IPS-20b (cell line): ENCODE results near the gene SOX9.

Source experiments
- H3K27ac ChIP-seq: one replicate; pipeline ENCODE4 v1.5.1; 2013; ENCODE audit warnings: low read length
- H3K27me3 ChIP-seq: 2 replicates; pipeline ENCODE4 v1.6.1; 2013; ENCODE audit warnings: mild to moderate bottlenecking, low read length, inconsistent platforms; ENCODE audit not compliant: insufficient read depth
- H3K36me3 ChIP-seq: 2 replicates; pipeline ENCODE4 v1.6.1; 2013; ENCODE audit warnings: low read depth, mild to moderate bottlenecking, inconsistent platforms, low read length, moderate library complexity; ENCODE audit not compliant: insufficient read depth
- H3K4me1 ChIP-seq: 2 replicates; pipeline ENCODE4 v1.6.1; 2013; ENCODE audit warnings: mild to moderate bottlenecking, control low read depth, inconsistent platforms, low read length, moderate library complexity; ENCODE audit not compliant: insufficient read depth
- H3K4me3 ChIP-seq: 2 replicates; pipeline ENCODE4 v1.5.1; 2013; ENCODE audit warnings: mild to moderate bottlenecking, low read length, inconsistent platforms
- H3K9ac ChIP-seq: 2 replicates; pipeline ENCODE4 v1.6.1; 2013; ENCODE audit warnings: low read depth, mild to moderate bottlenecking, inconsistent platforms, low read length, moderate library complexity
- H3K9me3 ChIP-seq: 2 replicates; pipeline ENCODE4 v1.6.1; 2013; ENCODE audit warnings: mild to moderate bottlenecking, low read depth, low read length, inconsistent platforms; ENCODE audit not compliant: insufficient read depth

SOX9 gene

GRCh38 chr17:72120642-72121163 is at the start of gene SOX9:
SOX9 (plus strand) TSS chr17:72121020; CDS start chr17:72121392, 372 bp downstream.
- Histone ChIP-seq H3K4me1 (peaks cover 25% of the 10 kb centered on the region), H3K9ac (peak within 1 kb of the TSS; percentile 64; the same call in 1 of the 2 replicates), H3K9me3 (peaks cover 4% of the 10 kb centered on the region; the same call in 1 of the 2 replicates), H3K4me3 (peak within 1 kb of the TSS; percentile 90), H3K27me3 (peaks cover 80% of the 10 kb centered on the region), H3K27ac (no peak within 1 kb of the TSS), H3K36me3 (peaks cover 9% of the 10 kb centered on the region)

DNA sequence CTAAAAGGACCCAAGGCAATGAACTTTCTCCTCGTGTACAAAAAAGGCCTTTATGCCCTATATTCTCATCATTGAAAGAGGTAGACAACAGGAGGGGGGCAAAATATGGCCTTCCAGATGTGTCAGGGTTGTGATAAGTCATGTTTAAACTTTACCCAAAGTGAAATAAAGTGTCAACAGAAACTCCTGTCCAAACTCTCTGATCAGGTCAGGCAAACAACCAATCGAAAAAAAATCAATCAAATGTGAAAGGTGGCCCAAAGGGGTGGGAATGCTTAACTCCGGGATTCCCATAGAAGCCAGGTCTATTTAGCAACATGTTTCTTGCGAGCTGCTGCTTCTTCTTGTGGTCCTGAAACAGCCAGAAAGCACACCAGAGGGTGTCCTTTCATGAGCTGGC is 49.5 kb upstream of the SOX9 start:
- no peak overlapping the region for H3K27ac ChIP-seq
- no peak overlapping the region for H3K4me3 ChIP-seq
- no peaks in the 10 kb centered on the region for H3K36me3 ChIP-seq
- no peaks in the 10 kb centered on the region; the same call in 1 of the 2 replicates for H3K27me3 ChIP-seq
- no peaks in the 10 kb centered on the region for H3K4me1 ChIP-seq
- H3K9ac ChIP-seq, result no peak overlapping the region
- H3K9me3 ChIP-seq, result no peaks in the 10 kb centered on the region

DNA sequence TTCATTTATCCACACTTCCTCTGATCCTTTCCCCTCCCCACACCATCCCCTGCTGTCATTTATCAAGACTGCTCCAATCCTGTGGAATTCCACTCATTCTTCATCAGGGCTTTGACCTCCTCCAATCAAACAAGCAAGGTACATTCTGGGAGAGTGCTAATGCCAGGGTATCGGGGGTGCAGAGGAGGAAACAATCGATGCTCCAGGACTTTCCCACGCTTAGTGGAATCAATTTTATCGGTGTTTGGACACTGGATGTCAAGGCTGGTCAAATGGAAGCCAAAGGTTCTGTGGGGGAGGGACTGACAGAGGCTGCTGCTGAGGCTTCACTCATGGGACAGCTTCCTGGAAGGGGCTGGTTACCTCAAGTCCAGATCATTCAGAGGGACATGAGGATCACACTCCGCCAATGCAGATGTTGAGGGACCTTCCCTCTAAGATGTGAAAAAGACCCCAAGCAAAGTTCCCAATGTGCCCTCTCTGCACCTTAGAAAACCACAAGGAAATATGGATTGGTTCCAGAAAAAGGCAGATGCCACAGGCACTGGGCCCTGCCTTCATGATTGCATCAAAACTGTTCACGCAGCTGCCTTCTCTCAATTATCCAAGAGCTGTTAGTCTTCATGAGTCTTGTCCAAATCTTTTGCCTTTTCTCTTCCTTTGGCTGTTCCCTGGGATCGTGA is 44.7 kb upstream of the SOX9 start:
- H3K9ac ChIP-seq, result no peak overlapping the region
- H3K4me1 ChIP-seq, result no peaks in the 10 kb centered on the region
- no peaks in the 10 kb centered on the region; the same call in 1 of the 2 replicates for H3K27me3 ChIP-seq
- H3K9me3 ChIP-seq, result no peaks in the 10 kb centered on the region
- no peak overlapping the region for H3K27ac ChIP-seq
- H3K4me3 ChIP-seq, result no peak overlapping the region
- no peaks in the 10 kb centered on the region for H3K36me3 ChIP-seq

GRCh38 chr17:72076678-72077030 is 44.2 kb upstream of the SOX9 start:
- Histone ChIP-seq H3K4me3 (no peak overlapping the region), H3K27me3 (no peaks in the 10 kb centered on the region; the same call in 1 of the 2 replicates), H3K36me3 (no peaks in the 10 kb centered on the region), H3K9ac (no peak overlapping the region), H3K9me3 (no peaks in the 10 kb centered on the region), H3K27ac (no peak overlapping the region), H3K4me1 (no peaks in the 10 kb centered on the region)

- Histone ChIP-seq H3K27me3 (no peaks in the 10 kb centered on the region; the same call in 1 of the 2 replicates), H3K4me1 (no peaks in the 10 kb centered on the region), H3K4me3 (no peak overlapping the region), H3K9me3 (no peaks in the 10 kb centered on the region), H3K9ac (no peak overlapping the region), H3K36me3 (no peaks in the 10 kb centered on the region), H3K27ac (no peak overlapping the region)
Observed at GRCh38 chr17:72077326-72077960, 43.4 kb upstream of the SOX9 start.

DNA sequence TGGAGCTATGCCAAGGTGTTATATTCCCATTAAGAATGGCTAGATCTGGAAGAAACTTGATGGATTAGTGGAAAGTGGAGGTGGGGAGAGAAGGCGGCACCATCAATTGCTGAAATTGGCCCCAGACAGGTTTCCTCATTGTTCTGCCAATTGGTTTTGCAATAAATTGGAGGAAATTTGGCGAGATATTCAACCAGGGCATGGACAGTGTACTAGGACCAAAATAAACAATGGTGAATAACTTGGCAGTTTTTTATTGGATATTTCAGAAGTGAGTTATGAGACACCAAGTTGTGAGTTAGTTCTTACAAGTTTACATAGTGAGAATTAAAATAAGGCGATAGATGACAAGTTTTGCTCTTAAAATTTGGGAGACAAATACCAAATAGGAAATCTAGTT is 41.1 kb upstream of the SOX9 start:
- Histone ChIP-seq H3K9me3 (no peaks in the 10 kb centered on the region), H3K4me3 (no peak overlapping the region), H3K4me1 (no peaks in the 10 kb centered on the region), H3K36me3 (no peaks in the 10 kb centered on the region), H3K27me3 (no peaks in the 10 kb centered on the region), H3K9ac (no peak overlapping the region), H3K27ac (no peak overlapping the region)

GRCh38 chr17:72087876-72088275 is 32.9 kb upstream of the SOX9 start:
- Histone ChIP-seq H3K4me3 (no peak overlapping the region), H3K36me3 (no peaks in the 10 kb centered on the region), H3K27ac (no peak overlapping the region), H3K9me3 (no peaks in the 10 kb centered on the region), H3K27me3 (no peaks in the 10 kb centered on the region; the same call in 1 of the 2 replicates), H3K9ac (no peak overlapping the region), H3K4me1 (no peaks in the 10 kb centered on the region)

- Histone ChIP-seq H3K36me3 (no peaks in the 10 kb centered on the region), H3K27me3 (no peaks in the 10 kb centered on the region; the same call in 1 of the 2 replicates), H3K4me1 (no peaks in the 10 kb centered on the region; the same call in 1 of the 2 replicates), H3K9ac (no peak overlapping the region), H3K9me3 (no peaks in the 10 kb centered on the region), H3K4me3 (no peak overlapping the region), H3K27ac (no peak overlapping the region)
Observed at GRCh38 chr17:72089453-72089987, 31.3 kb upstream of the SOX9 start.

GRCh38 chr17:72090108-72090507 is 30.7 kb upstream of the SOX9 start:
- no peaks in the 10 kb centered on the region; the same call in 1 of the 2 replicates for H3K4me1 ChIP-seq
- H3K9me3 ChIP-seq, result no peaks in the 10 kb centered on the region
- no peak overlapping the region for H3K4me3 ChIP-seq
- H3K27me3 ChIP-seq, result no peaks in the 10 kb centered on the region; the same call in 1 of the 2 replicates
- no peak overlapping the region for H3K27ac ChIP-seq
- no peaks in the 10 kb centered on the region for H3K36me3 ChIP-seq
- no peak overlapping the region for H3K9ac ChIP-seq

DNA sequence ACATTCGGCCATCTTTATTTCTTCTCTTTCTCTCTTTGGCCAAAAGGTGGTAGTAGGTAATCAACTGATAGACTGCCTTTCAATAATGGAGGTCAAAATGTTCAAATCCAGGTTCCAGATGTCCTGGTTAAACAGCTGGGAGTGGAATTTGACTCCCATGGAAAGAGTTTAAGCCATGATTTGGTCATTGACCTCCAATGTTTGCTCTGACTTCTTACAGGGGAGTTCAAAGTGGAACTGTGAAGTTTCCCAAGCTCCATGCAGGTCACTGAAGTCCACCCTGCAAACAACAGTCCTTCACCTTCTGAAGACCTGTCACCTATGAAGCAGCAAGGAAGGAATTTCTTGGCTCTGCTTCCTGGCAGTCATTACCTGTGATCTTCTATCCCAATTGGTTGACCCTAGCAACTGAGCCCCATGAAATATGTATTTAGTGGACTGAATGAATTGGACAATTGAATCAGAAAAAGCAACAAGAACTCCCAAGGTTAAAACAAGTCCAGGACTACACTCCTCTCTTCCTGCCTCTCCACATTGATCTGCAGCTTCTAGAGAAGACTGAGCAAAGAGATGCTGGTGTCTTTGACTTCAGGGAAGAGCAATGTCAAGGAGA is 28.0 kb upstream of the SOX9 start:
- H3K36me3 ChIP-seq, result no peaks in the 10 kb centered on the region
- H3K4me3 ChIP-seq, result no peak overlapping the region
- no peaks in the 10 kb centered on the region for H3K9me3 ChIP-seq
- H3K9ac ChIP-seq, result no peak overlapping the region
- no peaks in the 10 kb centered on the region; the same call in 1 of the 2 replicates for H3K4me1 ChIP-seq
- H3K27ac ChIP-seq, result no peak overlapping the region
- no peaks in the 10 kb centered on the region for H3K27me3 ChIP-seq

DNA sequence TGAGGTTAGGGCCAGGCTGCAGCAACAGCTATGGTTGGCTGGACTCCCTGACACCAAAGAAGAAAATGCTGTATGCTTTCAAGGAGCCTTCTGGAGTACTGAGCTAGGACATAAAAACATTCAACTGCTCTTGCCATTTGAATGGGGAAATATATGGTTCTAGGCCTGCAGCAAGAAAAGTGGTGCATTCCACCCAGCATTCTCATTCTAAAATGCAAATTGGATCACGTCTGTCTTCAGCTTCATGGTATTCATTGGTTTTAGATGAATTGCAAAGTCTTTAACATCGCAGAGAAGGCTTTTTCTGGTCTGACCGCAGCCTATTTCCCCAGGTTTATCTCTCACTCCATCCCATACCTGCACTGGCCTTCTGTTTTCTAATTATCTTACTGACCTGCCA is 27.1 kb upstream of the SOX9 start:
- no peaks in the 10 kb centered on the region for H3K27me3 ChIP-seq
- no peak overlapping the region for H3K4me3 ChIP-seq
- H3K9me3 ChIP-seq, result no peaks in the 10 kb centered on the region
- no peaks in the 10 kb centered on the region; the same call in 1 of the 2 replicates for H3K4me1 ChIP-seq
- H3K27ac ChIP-seq, result no peak overlapping the region
- no peak overlapping the region for H3K9ac ChIP-seq
- no peaks in the 10 kb centered on the region for H3K36me3 ChIP-seq
